Fibroblast of skin of back (primary cell): ENCODE measurements around the gene NPPB.
A peak's percentile ranks its signal among the peaks of the same experiment; 100 is the strongest.

Experiments used
- DNase-seq: peaks from one replicate; pipeline ENCODE4 v3.0.0-alpha.2; 2013

Gene NPPB

DNA sequence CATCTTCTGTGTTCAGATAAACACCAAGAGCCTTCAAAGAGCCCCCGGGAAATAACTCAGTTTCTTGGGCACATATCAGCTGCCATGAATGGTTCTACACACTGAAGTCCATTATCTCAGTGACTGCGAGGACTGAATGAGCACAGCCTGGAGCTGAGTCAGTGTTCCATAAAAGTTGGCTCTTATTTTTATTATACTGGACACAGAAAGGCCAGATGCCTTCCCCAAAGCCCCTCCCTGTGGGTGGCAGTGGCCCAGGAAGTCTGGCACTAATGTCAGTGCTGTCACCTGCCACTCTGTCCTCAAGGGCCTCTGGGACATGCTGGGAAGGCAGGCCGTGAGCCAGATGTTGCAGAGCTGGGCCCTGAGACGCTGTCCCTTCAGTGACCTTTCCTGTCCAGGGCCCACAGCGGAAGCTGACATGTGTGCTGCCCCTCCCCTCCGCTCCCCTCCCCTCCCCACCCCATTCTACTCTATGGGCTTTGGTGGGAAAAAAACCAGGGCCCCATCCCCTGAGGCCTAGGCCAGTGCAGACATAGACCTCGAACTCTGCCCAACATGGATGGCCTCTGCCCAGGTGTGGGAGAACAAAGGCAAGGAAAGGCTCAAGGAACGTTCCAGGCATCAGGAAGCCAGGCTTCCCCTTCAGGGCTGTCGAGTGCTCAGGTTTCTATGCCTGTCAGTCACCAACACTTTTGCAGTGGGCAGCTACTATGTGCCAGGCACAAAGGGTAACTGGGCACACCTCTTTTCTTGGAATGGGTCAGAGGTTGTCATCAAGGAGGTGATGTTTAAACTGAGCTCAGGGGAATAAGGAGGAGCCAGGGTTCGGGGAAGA, 22.4 kb upstream of the NPPB start:
- DNase-seq = no peak

DNA sequence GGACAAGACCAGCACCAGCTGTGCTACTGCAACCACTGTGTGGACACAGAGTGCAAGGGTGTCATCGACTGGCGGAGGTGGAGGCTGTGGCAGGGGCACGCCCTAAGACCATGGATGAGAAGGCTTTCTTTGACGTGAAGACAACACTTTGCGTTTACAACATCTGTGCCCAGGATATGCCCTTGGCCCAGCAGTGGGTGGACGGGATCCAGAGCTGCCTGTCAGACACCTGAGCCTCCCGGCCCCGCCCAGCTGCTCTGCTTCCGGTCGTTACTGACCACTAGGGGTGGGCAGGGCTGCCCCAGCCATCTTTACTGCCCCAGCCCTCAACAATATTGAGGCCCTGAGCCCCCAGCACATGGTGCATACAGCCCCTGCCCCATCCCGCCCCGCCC, 21.4 kb upstream of the NPPB start:
- DNase-seq = no peak

GRCh38 chr1:11879311-11880180, 20.8 kb upstream of the NPPB start:
- no peak for DNase-seq

DNA sequence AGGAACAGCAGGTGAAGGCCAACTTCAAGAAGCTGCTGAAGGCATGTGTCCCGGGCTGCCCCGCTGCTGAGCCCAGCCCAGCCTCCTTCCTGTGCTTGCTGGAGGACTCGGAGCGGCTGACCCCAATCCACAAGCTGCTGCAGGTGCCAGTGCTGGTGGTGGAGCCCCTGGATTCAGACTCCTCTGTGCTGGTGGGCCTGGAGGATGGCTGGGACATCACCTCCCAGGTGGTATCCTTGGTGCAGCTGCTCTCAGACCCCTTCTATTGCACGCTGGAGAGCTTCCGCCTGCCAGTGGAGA, 20.1 kb upstream of the NPPB start:
- no peak for DNase-seq

DNA sequence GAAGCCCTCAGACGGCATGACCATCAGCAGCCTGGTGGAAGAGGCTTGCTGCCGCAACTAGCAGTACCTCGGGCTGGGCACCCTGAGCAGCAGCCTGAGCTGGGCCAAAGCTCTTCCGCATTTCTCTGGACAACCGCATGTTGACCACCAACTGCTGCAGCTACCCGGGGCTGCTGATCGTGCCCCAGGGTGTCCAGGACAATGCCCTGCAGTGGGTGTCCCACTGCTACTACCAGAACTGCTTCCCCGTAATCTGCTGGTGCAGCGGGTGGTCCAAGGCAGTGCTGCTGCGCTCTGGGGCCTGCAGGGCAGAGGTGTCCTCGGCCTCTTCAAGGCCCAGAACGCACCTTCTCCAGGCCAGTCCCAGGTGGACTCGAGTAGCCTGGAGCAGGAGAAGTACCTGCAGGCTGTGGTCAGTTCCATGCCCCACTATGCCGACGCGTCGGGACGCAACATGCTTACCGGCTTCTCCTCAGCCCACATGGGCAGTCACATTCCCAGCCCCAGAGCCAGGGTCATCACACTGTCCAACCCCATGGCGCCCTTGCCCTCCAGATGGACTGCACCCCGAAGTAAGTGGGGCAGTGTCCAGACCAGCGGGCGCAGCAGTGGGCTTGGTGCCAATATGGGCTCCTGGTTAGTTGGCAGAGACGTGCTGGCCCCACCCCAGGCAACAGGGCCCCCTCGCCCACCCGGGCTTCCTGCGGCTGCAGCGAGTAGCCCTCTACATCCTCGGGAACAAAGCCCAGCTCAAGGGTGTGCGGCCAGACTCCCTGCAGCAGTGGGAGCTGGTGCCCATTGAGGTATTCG, 19.5 kb upstream of the NPPB start:
- DNase-seq = no peak

DNA sequence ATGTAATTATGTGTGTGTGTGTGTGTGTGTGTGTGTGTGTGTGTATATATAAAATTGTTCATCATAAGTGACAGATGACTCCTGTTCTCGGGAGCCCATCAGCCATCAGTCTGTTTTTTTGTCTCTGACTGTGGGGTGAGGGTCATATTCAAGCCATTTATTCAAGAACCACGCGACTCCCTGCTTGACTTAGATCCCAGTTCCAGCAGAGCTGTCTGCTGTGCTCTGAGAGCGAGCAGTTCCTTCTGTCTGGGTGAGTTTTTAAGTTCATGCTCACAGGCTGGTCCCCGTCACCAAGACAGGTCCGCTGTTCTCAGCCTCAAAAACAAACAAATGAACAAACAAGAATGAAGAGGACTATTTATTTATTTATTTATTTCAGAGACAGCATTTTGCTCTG, 18.3 kb upstream of the NPPB start:
- no peak for DNase-seq

- DNase-seq = no peak
Observed at GRCh38 chr1:11875094-11875493, 16.3 kb upstream of the NPPB start.

- no peak for DNase-seq
Observed at GRCh38 chr1:11874624-11875023, 15.9 kb upstream of the NPPB start.

- DNase-seq = no peak
Observed at GRCh38 chr1:11874258-11874562, 15.5 kb upstream of the NPPB start.

- DNase-seq = no peak
Observed at GRCh38 chr1:11873395-11874257, 14.9 kb upstream of the NPPB start.

DNA sequence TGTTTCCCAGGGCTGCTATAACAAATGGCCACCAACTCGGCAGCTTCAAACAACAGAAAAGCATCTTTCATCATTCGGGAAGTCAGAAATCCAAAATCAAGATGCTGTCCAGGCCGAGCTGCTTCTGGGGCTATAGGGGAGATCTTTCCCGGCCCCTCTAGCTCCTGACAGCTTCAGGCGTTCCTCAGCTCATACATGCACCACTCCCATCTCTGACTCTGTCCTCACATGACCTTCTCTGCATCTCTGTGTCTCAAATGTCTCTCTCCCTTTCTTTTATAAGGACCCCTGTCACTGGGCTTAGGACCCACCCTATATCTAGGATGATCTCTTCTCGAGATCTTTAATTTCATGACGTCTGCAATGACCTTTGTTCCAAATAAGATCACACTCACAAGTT, 13.8 kb upstream of the NPPB start:
- no peak for DNase-seq

GRCh38 chr1:11869650-11870207, 11.0 kb upstream of the NPPB start:
- no peak for DNase-seq

DNA sequence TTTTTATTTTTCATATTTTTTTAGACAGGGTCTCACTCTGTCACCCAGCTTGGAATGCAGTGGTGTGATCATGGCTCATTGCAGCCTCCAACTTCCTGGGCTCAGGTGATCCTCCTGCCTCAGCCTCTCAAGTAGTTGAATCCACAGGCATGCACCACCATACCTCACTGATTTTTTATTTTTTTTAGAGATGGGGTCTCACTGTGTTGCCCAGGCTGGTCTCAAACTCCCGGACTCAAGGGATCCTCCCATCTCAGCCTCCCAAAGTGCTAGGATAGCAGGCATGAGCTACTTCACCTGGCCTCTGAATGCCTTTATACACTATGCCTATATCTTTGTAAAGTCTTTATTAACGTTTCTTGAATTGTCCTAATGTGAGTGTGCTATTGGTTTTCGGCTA, 10.4 kb upstream of the NPPB start:
- DNase-seq = no peak

DNA sequence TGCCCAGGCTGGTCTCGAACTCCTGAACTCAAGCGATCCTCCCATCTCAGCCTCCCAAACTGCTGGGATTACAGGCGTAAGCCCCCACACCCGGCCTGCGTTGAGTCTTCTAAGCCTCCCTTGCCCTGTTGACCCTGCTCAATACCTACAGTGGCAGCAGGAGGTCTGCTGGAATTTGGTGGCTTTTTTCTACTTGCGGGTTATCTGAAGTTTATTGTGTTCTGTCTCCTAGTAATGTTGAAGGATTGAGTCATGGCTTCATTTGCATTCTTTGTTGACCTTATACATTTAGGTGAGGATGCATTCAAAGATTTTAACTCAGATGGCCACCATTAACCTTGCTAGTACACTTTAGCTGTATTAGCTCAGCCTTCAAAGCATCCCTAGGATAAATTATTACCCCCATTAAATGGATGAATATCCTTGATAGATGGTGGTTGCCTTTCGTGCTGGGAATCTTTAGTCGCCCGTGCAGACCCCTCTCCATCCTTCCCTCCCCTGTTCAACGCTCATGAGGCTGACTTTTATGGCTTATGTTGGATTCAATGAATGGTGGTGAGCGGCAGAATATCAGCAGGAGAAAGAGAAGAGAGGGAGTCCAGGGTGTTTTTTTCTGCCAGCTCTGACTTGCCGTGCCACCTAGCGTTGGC, 9.7 kb upstream of the NPPB start:
- DNase-seq = no peak

- peak; percentile 21 for DNase-seq
Observed at GRCh38 chr1:11862890-11863289, 4.1 kb upstream of the NPPB start.

GRCh38 chr1:11860587-11860986, 1.8 kb upstream of the NPPB start:
- no peak for DNase-seq

DNA sequence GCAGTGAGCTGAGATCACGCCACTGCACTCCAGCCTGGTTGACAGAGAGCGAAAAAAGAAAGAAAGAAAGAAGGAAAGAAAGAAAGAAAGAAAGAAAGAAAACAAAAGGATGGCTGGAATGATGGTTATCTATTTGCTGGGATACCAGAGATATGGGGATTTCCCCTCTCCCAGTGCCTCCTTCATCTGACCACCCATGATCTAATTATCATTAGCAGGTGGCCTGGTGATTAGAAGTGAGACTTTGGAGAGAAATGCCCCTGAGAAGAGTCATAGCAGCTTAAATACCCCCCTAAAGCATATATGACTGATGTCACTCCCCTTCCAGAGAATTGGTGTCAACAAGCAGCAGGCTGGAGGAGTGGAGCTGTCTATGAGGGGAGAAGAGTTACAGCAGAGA, 1.3 kb upstream of the NPPB start:
- DNase-seq = no peak

GRCh38 chr1:11858968-11859871, 475 bp upstream of the NPPB start:
- peak; percentile 70 for DNase-seq

GRCh38 chr1:11858158-11858557, 587 bp downstream of the NPPB start:
- DNase-seq = no peak

- no peak for DNase-seq
Observed at GRCh38 chr1:11857164-11857851, 1.4 kb downstream of the NPPB start.
